Kidney (tissue), 14 donors: ENCODE data around the gene TRIM69. TPM values are rescaled to one million over a fixed set of nuclear protein-coding genes. Genes with fewer than 3 reads are reported as not detected.
A peak's percentile ranks its signal among the peaks of the same experiment; 100 is the strongest.

ENCODE experiments used
- DNase-seq, 5 donors: peaks; one replicate each; pipeline ENCODE4 v3.0.0-alpha.2; 2013 to 2020
- FAIRE-seq: peaks from 2 replicates; lab custom pipeline; 2012; peaks lifted over from hg19 to GRCh38; lab: Jason Lieb, UNC
- H3K27ac ChIP-seq, 2 donors: one replicate each; pipeline ENCODE4 v1.7.0; 2013; ENCODE audit warnings: low read depth in 2 of 2, low read length in 2 of 2, inconsistent platforms in 1 of 2
- H3K27me3 ChIP-seq: one replicate; pipeline ENCODE4 v1.7.1; 2013; ENCODE audit warnings: low read length, inconsistent platforms; ENCODE audit not compliant: control insufficient read depth, insufficient read depth
- H3K36me3 ChIP-seq, 3 donors: one replicate each; pipeline versions ENCODE4 v1.7.0 to v1.7.1; 2013; ENCODE audit warnings: low read length in 3 of 3, control low read depth in 1 of 3, inconsistent platforms in 1 of 3; ENCODE audit not compliant: insufficient read depth in 3 of 3, control insufficient read depth in 2 of 3
- H3K4me1 ChIP-seq, 3 donors: one replicate each; pipeline versions ENCODE4 v1.7.0 to v1.7.1; 2013; ENCODE audit warnings: low read length in 3 of 3, inconsistent platforms in 1 of 3, low read depth in 1 of 3; ENCODE audit not compliant: control insufficient read depth in 2 of 3, insufficient read depth in 2 of 3
- H3K4me3 ChIP-seq, 3 donors: one replicate each; pipeline versions ENCODE4 v1.7.0 to v1.8.1; 2013; ENCODE audit warnings: low read length in 3 of 3, control low read depth in 1 of 3, inconsistent platforms in 1 of 3
- H3K9ac ChIP-seq, 3 donors: one replicate each; pipeline versions ENCODE4 v1.7.0 to v1.7.1; 2013; ENCODE audit warnings: low read length in 3 of 3, control low read depth in 1 of 3, inconsistent platforms in 1 of 3
- H3K9me3 ChIP-seq, 3 donors: one replicate each; pipeline versions ENCODE4 v1.7.0 to v1.7.1; 2013; ENCODE audit warnings: low read length in 3 of 3, control low read depth in 1 of 3, inconsistent platforms in 1 of 3; ENCODE audit not compliant: control insufficient read depth in 2 of 3, insufficient read depth in 1 of 3
- intact Hi-C: fragments of 100-400 bp; cut with DNase I; formaldehyde crosslinking; loops from one replicate; pipeline ENCODE4 v1.11.1; 2022
- polyA plus RNA-seq: library from polyadenylated mRNA; stranded (reverse); fragments of 350-450 nt; fragmentation: Illumina TruSeq; extraction: RNeasy Lipid Tissue Mini Kit (QIAGEN cat#74804); gene quantifications from one replicate; pipeline ENCODE4 v1.2.3, GENCODE V29; 2014; ENCODE audit warnings: low read depth, low replicate concordance; ENCODE audit not compliant: insufficient read depth
- total RNA-seq: library from RNA; stranded (reverse); fragmentation: NEBNext Ultra II Directional; extraction: Animal tissue kit (Norgen Biotek cat#: 25700); gene quantifications from one replicate; pipeline ENCODE4 v1.2.1, GENCODE V29; 2021
- TF ChIP-seq, protein P1 (sequence below): IDR thresholded peaks from 3 replicates; pipeline ENCODE4 v1.5.1; 2012; ENCODE audit warnings: mild to moderate bottlenecking, moderate library complexity, borderline replicate concordance; ENCODE audit not compliant: insufficient read depth; ENCODE audit errors: extremely low read depth
- donor health status: control.
- donor health status: control.
- donor health status: control.
- donor health status: control.
- donor health status: control.
- donor health status: DM: yes; HTN: yes; CAD: no.
- donor health status: Normal renal cell carcinoma (clear cell type).

Gene TRIM69
- total and polyA plus RNA-seq, 2 donors from 2014 or later = 29.6 to 41.2 TPM

DNA sequence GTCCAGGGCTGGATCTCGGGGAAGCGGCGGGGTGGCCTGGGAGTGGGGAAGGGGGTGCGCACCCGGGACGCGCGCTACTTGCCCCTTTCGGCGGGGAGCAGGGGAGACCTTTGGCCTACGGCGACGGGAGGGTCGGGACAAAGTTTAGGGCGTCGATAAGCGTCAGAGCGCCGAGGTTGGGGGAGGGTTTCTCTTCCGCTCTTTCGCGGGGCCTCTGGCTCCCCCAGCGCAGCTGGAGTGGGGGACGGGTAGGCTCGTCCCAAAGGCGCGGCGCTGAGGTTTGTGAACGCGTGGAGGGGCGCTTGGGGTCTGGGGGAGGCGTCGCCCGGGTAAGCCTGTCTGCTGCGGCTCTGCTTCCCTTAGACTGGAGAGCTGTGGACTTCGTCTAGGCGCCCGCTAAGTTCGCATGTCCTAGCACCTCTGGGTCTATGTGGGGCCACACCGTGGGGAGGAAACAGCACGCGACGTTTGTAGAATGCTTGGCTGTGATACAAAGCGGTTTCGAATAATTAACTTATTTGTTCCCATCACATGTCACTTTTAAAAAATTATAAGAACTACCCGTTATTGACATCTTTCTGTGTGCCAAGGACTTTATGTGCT is 24.5 kb upstream of the TRIM69 start:
- TF ChIP-seq, protein P1, sequence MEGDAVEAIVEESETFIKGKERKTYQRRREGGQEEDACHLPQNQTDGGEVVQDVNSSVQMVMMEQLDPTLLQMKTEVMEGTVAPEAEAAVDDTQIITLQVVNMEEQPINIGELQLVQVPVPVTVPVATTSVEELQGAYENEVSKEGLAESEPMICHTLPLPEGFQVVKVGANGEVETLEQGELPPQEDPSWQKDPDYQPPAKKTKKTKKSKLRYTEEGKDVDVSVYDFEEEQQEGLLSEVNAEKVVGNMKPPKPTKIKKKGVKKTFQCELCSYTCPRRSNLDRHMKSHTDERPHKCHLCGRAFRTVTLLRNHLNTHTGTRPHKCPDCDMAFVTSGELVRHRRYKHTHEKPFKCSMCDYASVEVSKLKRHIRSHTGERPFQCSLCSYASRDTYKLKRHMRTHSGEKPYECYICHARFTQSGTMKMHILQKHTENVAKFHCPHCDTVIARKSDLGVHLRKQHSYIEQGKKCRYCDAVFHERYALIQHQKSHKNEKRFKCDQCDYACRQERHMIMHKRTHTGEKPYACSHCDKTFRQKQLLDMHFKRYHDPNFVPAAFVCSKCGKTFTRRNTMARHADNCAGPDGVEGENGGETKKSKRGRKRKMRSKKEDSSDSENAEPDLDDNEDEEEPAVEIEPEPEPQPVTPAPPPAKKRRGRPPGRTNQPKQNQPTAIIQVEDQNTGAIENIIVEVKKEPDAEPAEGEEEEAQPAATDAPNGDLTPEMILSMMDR = no peak
- Histone ChIP-seq H3K9ac (peak overlapping the region; percentile 74 to 99 (median 85)), H3K9me3 (no peaks in the 10 kb centered on the region), H3K27me3 (no peaks in the 10 kb centered on the region), H3K27ac (peak overlapping the region; percentile 99 to 100), H3K4me3 (peak overlapping the region; percentile 81 to 98 (median 91)), H3K4me1 (peaks cover 0 to 3% (median 0%) of the 10 kb centered on the region in 3 donors), H3K36me3 (peaks cover under 1 to 22% (median 16%) of the 10 kb centered on the region in 3 donors)
- no peak for FAIRE-seq
- intact Hi-C loops = no loop called here
- peak in 4 of 5 donors; percentile 59 to 80 (median 70) for DNase-seq

DNA sequence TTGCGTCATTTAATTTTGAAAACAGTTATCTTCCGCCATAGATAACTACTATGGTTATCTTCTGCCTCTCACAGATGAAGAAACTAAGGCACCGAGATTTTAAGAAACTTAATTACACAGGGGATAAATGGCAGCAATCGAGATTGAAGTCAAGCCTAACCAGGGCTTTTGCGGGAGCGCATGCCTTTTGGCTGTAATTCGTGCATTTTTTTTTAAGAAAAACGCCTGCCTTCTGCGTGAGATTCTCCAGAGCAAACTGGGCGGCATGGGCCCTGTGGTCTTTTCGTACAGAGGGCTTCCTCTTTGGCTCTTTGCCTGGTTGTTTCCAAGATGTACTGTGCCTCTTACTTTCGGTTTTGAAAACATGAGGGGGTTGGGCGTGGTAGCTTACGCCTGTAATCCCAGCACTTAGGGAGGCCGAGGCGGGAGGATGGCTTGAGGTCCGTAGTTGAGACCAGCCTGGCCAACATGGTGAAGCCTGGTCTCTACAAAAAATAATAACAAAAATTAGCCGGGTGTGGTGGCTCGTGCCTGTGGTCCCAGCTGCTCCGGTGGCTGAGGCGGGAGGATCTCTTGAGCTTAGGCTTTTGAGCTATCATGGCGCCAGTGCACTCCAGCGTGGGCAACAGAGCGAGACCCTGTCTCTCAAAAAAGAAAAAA is 23.9 kb upstream of the TRIM69 start:
- Histone ChIP-seq H3K27ac (peak overlapping the region; percentile 99 to 100), H3K4me3 (peak overlapping the region; percentile 81 to 98 (median 91)), H3K36me3 (peaks cover 3 to 28% (median 22%) of the 10 kb centered on the region in 3 donors), H3K27me3 (no peaks in the 10 kb centered on the region), H3K4me1 (peaks cover 0 to 3% (median 0%) of the 10 kb centered on the region in 3 donors), H3K9ac (peak overlapping the region; percentile 74 to 99 (median 85)), H3K9me3 (no peaks in the 10 kb centered on the region)
- DNase-seq = peak; percentile 28 to 90 (median 59)
- intact Hi-C loops = no loop called here
- no peak for FAIRE-seq
- TF ChIP-seq, protein P1 = no peak

DNA sequence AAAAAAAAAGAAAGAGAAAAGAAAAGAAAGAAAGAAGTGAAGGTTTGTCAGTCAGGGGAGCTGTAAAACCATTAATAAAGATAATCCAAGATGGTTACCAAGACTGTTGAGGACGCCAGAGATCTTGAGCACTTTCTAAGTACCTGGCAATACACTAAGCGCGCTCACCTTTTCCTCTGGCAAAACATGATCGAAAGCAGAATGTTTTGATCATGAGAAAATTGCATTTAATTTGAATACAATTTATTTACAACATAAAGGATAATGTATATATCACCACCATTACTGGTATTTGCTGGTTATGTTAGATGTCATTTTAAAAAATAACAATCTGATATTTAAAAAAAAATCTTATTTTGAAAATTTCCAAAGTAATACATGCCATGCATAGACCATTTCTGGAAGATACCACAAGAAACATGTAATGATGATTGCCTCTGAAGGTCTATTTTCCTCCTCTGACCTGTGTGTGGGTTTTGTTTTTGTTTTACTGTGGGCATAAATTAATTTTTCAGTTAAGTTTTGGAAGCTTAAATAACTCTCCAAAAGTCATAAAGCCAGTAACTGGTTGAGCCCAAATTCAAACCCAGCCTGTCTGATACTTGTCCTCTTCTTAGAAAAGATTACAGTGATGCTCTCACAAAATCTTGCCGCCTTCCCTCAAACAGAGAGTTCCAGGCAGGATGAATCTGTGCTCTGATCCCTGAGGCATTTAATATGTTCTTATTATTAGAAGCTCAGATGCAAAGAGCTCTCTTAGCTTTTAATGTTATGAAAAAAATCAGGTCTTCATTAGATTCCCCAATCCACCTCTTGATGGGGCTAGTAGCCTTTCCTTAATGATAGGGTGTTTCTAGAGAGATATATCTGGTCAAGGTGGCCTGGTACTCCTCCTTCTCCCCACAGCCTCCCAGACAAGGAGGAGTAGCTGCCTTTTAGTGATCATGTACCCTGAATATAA is 23.0 kb upstream of the TRIM69 start:
- no peak for FAIRE-seq
- Histone ChIP-seq H3K4me1 (peaks cover 0 to 3% (median 0%) of the 10 kb centered on the region in 3 donors), H3K9me3 (no peaks in the 10 kb centered on the region), H3K36me3 (peaks cover 3 to 33% (median 25%) of the 10 kb centered on the region in 3 donors), H3K27me3 (no peaks in the 10 kb centered on the region), H3K27ac (peak overlapping the region in 1 of 2 donors; percentile 99), H3K9ac (peak overlapping the region in 1 of 3 donors; percentile 71), H3K4me3 (peak overlapping the region in 2 of 3 donors; percentile 91 to 98)
- intact Hi-C loops = no loop called here
- TF ChIP-seq, protein P1 = peak; percentile 7
- DNase-seq = peak in 1 of 5 donors; percentile 42
